NCI-H226 (cell line): ENCODE results near the gene DDAH2.

Experiments used
- DNase-seq: peaks from one replicate; pipeline ENCODE4 v3.0.0-alpha.2; 2015

DDAH2 gene

GRCh38 chr6:31729979-31730630, 1.0 kb upstream of the DDAH2 start:
- peak; percentile 73 for DNase-seq

GRCh38 chr6:31729515-31729978, 448 bp upstream of the DDAH2 start:
- DNase-seq = peak; percentile 79

DNA sequence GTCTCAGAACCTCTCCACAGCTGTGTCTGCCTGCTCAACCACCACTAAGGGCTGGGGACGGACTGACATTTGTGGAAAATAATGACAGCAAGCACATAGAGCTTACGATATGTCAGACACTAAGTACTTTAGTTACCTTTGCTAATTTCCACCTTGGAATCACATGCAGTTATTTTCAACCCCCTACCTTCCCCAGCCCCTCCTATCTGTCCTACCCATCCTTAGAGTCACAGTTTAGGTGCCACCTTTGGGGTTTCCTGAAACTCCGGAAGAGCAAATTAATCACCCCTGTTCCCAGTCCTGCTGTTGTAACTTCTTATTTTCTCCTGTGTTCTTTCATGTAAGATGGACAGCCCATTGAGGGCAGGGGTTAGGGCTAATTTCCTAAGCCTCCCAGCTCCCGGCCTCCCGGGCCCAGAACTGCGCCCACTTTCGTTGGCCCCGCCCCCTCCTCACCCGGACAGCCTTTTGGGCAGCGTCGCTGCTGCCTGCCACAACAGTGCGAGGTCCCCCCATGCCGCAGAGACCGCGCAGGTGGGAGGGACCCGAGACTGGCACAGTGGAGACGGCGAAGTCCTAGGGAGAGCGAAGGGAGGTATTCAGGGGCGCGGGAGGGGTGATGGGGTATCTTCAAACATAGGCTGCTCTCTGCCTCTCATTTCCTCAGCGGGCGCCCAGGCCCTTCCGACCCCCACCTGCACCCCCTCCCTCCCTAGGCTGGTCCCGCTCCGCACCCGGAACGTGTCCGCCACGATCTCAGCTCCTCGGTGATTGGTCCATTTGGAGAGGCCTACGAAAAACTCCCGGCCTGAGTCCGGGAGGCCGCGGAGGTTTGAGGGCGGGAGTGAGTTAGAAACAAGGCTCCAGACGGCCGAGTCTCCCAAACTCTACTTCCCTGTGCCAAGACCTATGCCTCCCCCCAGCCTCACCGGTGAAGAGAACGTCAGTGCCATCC, 1.1 kb downstream of the DDAH2 start:
- DNase-seq = no peak

DNA sequence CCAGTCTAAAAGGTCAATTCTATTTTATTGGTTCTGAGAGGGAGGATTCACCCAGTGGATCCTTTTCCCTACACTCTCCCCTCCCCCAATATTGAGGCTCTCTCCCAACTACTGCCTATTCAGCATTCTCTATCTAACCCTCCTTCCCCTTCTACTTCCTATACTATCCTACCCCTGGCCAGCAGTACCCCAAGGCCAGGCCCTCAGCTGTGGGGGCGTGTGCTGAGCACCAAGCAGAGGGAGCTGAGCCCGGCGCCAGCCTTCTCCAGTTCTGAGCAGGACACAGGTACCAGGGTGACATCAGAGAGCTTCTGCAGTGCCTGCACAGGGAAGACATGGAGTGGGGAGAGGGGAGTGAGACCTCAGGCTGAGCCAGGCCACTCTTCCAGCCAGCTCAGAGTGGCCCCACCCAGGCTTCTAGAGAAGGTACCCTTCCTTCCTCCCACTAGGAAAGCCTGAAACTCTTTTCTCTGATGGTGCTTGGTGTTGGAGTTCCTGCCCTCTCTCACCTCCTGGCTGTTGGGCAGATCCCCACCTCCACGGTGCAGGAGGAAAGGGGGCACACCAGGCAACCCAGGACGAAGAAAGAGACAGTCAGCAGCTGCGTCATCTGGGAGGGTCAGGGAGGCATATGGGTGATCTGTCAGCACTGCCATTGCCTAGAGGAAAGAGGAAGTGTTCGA, 1.9 kb downstream of the DDAH2 start:
- DNase-seq = no peak

- peak; percentile 91 for DNase-seq
These were observed 3.4 kb downstream of the DDAH2 start for GRCh38 chr6:31725502-31726350.

DNA sequence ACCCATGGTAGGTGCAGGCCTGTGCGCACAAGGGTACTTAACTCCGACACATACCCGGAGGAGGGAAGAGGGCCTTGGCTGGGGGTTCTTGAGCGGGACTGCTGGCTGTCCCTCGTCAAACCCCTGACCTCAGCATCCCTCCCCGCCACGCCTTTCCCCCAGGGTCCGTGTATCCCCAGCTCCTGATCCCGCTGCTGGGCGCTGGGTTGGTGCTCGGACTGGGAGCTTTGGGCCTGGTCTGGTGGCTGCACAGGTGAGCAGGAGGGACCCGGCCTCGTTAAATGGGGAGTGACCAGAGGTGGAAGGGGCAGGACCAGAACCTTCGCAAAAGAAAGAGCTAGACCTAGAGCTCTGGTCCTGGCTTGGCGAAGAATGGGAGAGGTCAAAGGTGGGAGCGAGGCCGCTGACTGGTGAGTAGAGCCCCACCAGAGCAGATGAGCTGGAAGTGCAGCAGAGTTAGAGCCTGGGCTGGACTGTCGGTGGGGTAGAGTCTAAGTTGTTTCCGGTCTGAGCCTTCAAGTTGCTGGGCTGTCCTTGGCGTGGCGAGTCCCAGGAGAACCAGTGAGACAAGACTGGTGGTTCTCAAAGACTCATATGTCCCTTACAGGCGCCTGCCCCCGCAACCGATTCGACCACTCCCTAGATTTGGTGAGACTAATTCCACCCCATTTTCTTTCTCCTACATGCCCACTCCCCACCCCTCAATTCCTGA, 5.0 kb downstream of the DDAH2 start:
- DNase-seq = no peak

GRCh38 chr6:31723245-31723979, 5.7 kb downstream of the DDAH2 start, which contains the start of gene MPIG6B:
Gene MPIG6B, plus strand, starts transcription at chr6:31723373. Its CDS starts 11 bp downstream, at chr6:31723384.
- no peak for DNase-seq

- no peak for DNase-seq
These were observed 6.9 kb downstream of the DDAH2 start for GRCh38 chr6:31722173-31722572.

- DNase-seq = no peak
These were observed 7.6 kb downstream of the DDAH2 start, which contains the start of gene LY6G6C for GRCh38 chr6:31721351-31722020. Gene LY6G6C, minus strand, starts transcription at chr6:31721746. Its CDS starts 67 bp downstream, at chr6:31721679.

GRCh38 chr6:31720196-31720770, 8.8 kb downstream of the DDAH2 start:
- DNase-seq = no peak

DNA sequence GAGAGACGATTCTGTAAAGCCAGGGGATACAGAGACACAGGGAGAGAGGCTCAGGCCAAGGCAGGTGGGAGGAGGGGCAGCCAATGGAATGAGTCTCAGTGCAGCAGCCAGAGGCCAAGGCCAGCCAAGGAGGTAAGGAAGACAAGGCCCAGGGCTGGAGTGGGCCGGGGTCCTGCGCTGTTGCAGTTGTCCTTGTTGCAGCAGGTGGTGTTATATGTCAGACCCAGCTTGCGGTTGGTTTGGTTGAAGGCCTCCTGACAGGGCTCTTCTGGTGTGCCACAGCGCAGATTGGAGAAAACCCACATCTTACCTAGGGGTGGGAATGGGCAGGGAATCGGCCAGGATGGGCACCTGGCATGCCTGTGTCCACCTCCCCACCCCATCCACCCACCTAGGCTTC, 10.1 kb downstream of the DDAH2 start:
- no peak for DNase-seq

GRCh38 chr6:31718265-31718664, 10.8 kb downstream of the DDAH2 start:
- DNase-seq = no peak

DNA sequence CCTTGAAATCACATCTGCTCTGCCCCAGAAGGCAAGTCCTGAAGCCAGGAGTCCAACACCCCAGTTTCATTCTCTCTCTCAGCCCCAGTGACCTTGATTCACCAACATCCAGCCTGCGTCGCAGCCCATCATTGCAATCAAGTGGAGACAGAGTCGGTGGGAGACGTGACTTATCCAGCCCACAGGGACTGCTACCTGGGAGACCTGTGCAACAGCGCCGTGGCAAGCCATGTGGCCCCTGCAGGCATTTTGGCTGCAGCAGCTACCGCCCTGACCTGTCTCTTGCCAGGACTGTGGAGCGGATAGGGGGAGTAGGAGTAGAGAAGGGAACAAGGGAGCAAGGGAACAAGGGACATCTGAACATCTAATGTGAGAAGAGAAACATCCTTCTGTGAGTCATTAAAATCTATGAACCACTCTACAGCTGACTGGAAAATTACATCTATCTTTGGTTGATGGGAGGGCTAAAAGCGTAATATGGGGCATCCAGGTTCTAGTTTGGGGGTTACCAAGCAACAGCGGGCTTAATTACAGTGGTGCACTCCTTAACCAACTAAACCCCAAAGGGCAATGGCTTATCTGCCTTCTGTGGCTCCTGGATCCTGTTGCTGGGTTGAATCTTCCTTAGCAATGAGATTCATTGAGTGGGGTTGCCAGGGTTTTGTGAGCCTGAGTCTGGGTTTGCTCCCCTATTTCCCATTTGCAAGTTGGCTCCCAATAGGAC, 11.4 kb downstream of the DDAH2 start:
- DNase-seq = no peak

DNA sequence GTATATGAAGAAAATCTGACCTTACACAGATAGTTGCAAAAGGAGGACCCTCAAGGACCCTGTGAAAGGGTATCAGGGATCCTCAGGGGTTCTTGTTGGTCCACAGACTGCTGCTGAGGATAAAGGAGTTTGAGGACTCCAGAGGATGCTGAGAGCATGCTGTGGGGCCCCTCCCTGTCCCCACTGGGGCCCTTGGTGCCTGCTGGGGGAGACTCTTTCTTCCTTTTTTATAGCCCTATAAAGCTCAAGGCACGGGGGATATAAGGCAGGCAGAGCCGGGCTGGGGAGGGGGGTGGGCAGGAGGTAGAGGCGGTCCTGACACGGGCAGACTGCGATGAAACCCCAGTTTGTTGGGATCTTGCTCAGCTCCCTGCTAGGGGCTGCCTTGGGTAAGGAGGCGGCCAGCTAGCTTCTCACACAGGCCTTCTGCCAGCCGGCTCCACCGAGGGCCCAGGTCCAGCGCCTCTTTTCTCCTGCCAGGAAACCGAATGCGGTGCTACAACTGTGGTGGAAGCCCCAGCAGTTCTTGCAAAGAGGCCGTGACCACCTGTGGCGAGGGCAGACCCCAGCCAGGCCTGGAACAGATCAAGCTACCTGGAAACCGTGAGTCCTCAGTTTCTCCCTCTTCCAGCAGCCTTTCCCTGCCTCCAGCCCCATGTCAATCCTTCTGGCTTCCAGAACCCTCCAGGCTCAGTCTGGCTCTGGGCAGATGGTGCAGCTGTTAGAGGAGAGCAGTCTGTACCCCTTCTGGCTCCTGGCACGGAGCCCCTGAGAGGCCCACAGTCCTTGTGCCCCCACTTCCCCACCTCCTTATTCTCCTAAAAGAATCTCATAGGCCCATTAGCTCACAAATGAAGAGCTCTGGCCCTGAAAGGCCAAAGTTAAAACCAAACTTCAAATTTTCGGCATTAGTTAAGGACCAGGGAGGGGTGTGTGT, 13.8 kb downstream of the DDAH2 start, which contains the start of gene LY6G6D:
Gene LY6G6D (plus strand): TSS at position 327 of the 937 bp plus-strand sequence. CDS start 8 bp downstream, at position 335.
- DNase-seq = no peak

- DNase-seq = no peak
These were observed 15.0 kb downstream of the DDAH2 start for GRCh38 chr6:31713991-31714684.

DNA sequence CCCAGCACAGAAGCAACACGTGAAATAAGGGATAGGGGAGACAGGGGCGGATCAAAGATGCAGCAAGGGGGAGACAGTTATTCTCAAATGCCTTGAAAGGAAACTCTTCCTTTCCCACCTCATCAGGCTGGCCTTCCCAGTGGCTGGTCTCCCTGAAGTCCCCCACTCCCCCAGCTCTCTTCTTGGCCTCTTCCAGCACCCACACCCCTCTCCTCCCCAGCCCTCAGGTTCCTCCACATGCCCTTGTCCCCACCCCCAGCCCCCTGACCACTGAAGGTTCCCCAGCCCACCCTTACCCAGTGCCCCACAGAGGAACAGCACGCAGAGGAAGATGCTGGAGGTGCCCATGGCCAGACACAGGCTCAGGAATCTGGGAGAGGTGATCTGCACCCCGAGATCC, 15.6 kb downstream of the DDAH2 start:
- DNase-seq = no peak

- DNase-seq = no peak
These were observed 16.8 kb downstream of the DDAH2 start for GRCh38 chr6:31712296-31712695.
